IPS-18a (cell line): ENCODE measurements around the gene PLCB2.

Experiments
- H3K27ac ChIP-seq: one replicate; pipeline ENCODE4 v1.5.1; 2013; ENCODE audit warnings: low read length
- H3K27me3 ChIP-seq: one replicate; pipeline ENCODE4 v1.6.1; 2013; ENCODE audit warnings: mild to moderate bottlenecking, low read length; ENCODE audit not compliant: control insufficient read depth, insufficient read depth
- H3K36me3 ChIP-seq: one replicate; pipeline ENCODE4 v1.6.1; 2013; ENCODE audit warnings: low read depth, low read length; ENCODE audit not compliant: control insufficient read depth
- H3K4me1 ChIP-seq: one replicate; pipeline ENCODE4 v1.6.1; 2013; ENCODE audit warnings: low read depth, low read length; ENCODE audit not compliant: control insufficient read depth
- H3K4me3 ChIP-seq: one replicate; pipeline ENCODE4 v1.5.1; 2013; ENCODE audit warnings: low read length
- H3K9ac ChIP-seq: one replicate; pipeline ENCODE4 v1.6.1; 2013; ENCODE audit warnings: mild to moderate bottlenecking, low read length, moderate library complexity
- H3K9me3 ChIP-seq: one replicate; pipeline ENCODE4 v1.6.1; 2013; ENCODE audit warnings: low read depth, low read length; ENCODE audit not compliant: control insufficient read depth

Gene PLCB2

DNA sequence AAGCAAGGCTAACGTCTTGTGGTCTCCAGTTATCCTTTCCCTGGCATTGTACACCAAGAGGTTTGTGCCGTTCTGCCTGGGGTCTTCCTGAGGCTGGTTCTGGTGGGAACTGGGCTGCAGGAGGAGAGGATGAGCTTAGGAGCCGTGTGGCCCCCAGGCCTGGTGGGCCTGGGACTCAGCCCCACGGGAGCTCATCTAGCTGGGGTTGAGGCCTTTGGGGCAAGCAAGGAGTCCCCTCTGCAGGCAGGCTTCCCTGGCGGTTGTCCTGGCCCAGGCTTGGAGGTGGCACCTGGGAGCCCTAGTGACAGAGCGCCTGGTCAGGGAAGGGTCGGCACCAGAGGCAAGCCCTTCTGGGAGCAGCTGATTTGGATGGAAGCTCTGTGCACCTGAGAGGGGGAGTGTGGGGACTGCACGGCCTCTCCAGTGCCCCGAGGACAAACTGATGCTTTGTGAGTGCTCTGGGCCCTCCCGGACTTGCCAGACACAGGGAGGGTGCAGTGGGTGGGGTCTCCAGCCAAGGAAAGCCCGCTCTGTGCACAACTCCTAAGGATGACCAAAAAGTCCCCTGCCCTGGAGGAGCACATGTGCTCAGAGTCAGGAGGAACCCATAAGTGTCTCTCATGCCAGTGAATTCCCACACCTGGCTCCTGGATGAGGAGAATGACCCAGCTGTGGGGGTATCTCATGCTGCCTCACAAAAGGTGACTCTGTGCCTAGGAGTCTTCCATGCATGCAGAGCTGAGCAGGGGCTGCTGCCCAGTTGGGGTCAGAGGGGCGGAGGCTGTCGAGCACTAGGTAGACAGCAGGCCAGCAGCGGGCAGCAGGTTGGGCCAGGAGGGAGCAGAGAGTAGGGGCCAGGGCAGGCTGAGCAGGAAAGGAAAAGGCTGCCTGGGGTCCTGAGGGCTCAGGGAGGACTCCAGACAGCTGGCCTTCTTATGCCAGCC lies 66.2 kb downstream of the PLCB2 start:
- peaks cover 16% of the 10 kb centered on the region for H3K4me1 ChIP-seq
- H3K4me3 ChIP-seq = no peak overlapping the region
- no peaks in the 10 kb centered on the region for H3K9me3 ChIP-seq
- peaks cover 12% of the 10 kb centered on the region for H3K27me3 ChIP-seq
- no peak overlapping the region for H3K9ac ChIP-seq
- no peaks in the 10 kb centered on the region for H3K36me3 ChIP-seq
- no peak overlapping the region for H3K27ac ChIP-seq

DNA sequence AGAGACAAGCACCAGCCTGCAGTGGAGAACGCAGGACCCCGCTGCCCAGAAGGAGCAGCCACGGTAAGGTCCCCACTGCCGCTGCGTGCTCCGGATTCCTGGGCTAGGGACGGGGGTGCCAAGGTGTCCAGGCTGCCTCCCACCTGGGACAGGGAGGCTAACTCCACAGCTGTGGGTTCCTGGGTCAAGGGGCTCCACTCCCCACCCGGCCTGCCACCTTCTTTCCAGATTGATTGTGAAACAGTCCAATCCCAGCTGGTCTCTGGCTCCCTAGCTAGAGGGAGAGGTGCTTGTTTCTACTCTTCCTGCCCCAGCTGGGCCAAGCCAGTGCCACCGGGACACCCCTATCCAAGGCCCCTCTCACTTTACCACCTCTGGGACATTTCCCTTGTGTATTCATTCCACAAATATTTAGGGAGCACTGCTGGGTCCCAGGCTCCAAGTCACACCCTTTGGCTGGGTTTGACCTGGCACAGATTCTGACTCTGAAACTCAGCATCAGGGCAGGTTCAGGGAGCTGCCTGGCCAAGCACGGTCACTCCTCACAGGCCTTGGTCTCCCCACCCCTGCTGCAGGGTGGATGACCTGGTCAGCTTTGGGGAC lies 67.0 kb downstream of the PLCB2 start:
- no peak overlapping the region for H3K9ac ChIP-seq
- no peaks in the 10 kb centered on the region for H3K9me3 ChIP-seq

DNA sequence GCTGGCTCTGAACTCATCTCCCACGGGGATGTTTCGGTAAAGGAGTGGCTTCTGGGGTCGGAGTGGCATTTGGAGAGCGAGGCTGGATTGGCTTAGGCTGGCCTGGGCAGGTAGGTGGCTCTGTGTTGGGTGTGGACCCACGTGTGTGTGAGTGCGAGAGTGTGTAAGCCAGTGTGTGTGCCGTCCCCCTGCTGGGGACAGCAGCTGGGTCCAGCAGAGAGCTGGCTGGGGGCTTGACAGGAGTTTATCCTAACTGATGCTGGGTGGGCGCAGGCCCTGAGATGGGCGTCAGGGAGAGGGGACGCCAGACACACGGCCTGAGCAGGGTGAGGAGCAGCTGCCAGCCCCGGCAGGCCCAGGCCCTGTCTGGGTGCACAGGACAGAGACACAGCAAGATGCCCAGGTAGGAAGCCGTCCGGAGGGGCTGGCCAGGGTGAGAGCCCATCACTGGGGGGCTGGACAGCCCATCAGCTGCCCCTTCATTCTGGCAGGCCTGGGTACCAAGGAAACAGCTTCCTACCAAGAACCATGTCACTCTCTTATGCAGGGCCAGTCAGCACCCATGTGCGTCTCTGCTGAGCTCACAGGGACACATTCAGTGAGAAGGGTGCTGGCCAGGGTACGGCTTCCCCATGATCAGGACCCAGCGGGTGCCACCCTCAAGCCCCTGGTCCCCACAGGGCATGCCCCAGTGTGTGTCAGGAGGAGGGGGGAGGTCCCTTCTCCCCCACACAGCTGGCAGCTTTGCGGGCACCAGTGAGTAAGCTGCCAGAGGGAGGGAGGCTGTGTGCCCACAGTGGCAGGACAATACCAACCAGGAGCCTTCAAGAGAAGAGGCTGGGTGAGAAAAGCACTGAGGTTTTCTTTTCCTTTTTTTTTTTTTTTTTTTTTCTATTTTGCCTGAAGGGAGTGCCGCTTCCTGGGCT lies 67.8 kb downstream of the PLCB2 start:
- Histone ChIP-seq H3K9me3 (no peaks in the 10 kb centered on the region), H3K27ac (no peak overlapping the region), H3K36me3 (no peaks in the 10 kb centered on the region), H3K4me3 (peak overlapping the region; percentile 52), H3K4me1 (peaks cover 14% of the 10 kb centered on the region), H3K27me3 (peaks cover 12% of the 10 kb centered on the region), H3K9ac (no peak overlapping the region)

More for the DNA sequence above, 67.0 kb downstream of the PLCB2 start:
- Histone ChIP-seq H3K36me3 (no peaks in the 10 kb centered on the region), H3K4me1 (peaks cover 16% of the 10 kb centered on the region), H3K27ac (no peak overlapping the region), H3K4me3 (no peak overlapping the region), H3K27me3 (peaks cover 12% of the 10 kb centered on the region)

DNA sequence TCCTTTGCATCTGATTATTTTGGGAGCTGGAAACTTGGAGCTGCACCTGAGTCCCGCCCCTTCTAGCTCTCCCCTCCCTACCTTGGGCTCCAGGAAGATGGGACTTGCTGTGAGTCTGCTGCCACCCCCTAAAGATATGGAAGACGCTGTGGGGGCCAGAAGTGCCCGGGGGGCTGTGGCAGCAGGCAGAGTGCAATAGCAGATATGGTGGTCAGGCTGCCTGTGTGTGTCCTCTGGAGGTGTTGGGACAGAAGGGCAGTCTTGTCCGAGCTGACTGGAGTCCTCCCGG lies 68.4 kb downstream of the PLCB2 start:
- Histone ChIP-seq H3K9me3 (no peaks in the 10 kb centered on the region), H3K36me3 (no peaks in the 10 kb centered on the region), H3K27me3 (peaks cover 12% of the 10 kb centered on the region), H3K9ac (no peak overlapping the region), H3K4me3 (peak overlapping the region; percentile 52), H3K27ac (no peak overlapping the region), H3K4me1 (peaks cover 11% of the 10 kb centered on the region)

DNA sequence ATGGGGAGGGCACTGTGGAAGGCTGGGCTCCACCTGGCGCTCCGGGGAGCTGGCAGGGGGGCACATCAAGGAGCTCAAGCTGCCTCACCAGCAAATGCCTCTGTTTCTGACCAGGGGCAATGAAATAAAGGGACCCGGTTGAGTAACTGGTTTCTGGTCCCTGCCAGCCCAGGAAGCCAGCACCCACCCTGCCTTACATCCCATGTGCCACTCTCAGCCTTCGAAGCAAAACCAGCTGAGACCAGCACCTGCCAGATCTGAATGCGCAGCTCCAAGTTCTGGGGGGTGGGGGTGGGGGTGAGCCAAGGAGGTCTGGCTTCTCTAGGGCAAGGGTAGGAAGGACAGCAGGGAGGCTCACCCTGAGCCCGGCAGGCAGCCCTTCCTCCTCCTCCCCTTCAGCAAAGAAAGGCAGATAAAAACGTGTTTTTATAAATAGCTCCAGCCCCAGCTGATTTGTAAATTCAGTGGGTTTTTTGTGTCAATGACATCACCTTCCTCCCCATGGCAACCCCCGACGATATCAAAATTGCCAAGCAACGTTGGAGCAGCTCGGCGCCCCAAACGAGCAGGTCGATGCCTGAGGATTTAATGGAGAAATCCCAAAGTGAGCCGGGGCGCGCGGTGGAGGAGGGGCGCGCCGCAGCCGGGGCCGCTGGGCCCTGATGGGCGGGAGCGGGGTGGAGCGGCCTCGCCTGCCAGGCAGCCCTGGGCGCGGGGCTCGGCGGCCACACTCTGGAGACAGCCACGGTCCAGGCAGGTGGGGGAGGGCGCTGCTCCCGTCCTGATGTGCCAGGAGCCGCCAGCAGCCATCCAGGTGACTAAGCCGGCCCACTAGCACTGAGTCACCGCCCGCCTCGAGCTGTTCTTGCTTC lies 69.0 kb downstream of the PLCB2 start, which contains the start of gene PAK6:
Gene PAK6 (plus strand): TSS at position 532 of the 872 bp plus-strand sequence. CDS start 25,723 bp downstream, outside the sequence.
- Histone ChIP-seq H3K36me3 (no peaks in the 10 kb centered on the region), H3K27ac (no peak within 1 kb of the TSS), H3K9me3 (no peaks in the 10 kb centered on the region), H3K9ac (peak within 1 kb of the TSS; percentile 48), H3K27me3 (peaks cover 12% of the 10 kb centered on the region), H3K4me1 (peaks cover 11% of the 10 kb centered on the region), H3K4me3 (peak within 1 kb of the TSS; percentile 52)
